ENCODE results near the gene PDE4A.
"Not testable (repeated sequence)": the region's sequence is repeated elsewhere in the genome, so short reads cannot be mapped to it uniquely, and the experiment has no call there.

PDE4A gene

GRCh38 chr19:10404888-10405820 is 15.2 kb upstream of the PDE4A start:
- no peak for DNase-seq (ENCODE audit: low read depth, low spot score)
- peak overlapping the region; percentile 87 for H3K9ac ChIP-seq (ENCODE audit: insufficient read length, low read depth)
- TF ChIP-seq YY1 (IDR thresholded peaks at IDR 0.05; ENCODE audit: insufficient read depth, insufficient read length) (no peak), ZNF274 (IDR thresholded peaks at IDR 0.05; ENCODE audit: low read depth, low read length) (no peak), SUZ12 (IDR thresholded peaks at IDR 0.05; ENCODE audit: extremely low read depth, insufficient read depth, insufficient read length) (no peak)
- no peaks in the 10 kb centered on the region for H3K9me3 ChIP-seq (ENCODE audit: insufficient read depth, low read length)
- H3K36me3 ChIP-seq (ENCODE audit: insufficient read depth, insufficient read length, low read length): peaks cover 21% of the 10 kb centered on the region
- H3K4me1 ChIP-seq (ENCODE audit: insufficient read depth, insufficient read length): peaks cover 11% of the 10 kb centered on the region
- no peaks in the 10 kb centered on the region for H3K27me3 ChIP-seq (ENCODE audit: insufficient read depth, insufficient read length)
- peak overlapping the region; percentile 100 for H3K4me3 ChIP-seq (ENCODE audit: insufficient read length, low read depth)

DNA sequence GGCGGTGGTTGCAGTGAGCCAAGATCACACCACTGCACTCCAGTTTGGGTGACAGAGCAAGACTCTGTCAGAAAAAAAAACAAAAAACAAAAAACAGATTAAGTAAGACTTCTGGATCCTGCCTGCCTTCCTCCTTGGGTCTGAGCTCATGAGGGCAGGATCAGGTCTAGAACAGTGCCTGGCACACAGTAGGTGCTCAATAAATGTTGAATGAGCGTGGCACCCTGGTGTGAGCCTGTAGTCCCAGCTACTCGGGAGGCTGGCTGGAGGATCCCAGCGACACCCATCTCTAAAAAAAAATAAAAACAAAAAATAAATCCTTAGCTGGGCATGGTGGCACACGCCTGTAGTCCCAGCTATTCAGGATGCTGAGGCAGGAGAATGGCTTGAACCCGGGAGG is 14.1 kb upstream of the PDE4A start:
- H3K4me1 ChIP-seq (ENCODE audit: insufficient read depth, insufficient read length): peaks cover 11% of the 10 kb centered on the region
- TF ChIP-seq YY1 (IDR thresholded peaks at IDR 0.05; ENCODE audit: insufficient read depth, insufficient read length) (no peak), SUZ12 (IDR thresholded peaks at IDR 0.05; ENCODE audit: extremely low read depth, insufficient read depth, insufficient read length) (no peak), ZNF274 (IDR thresholded peaks at IDR 0.05; ENCODE audit: low read depth, low read length) (no peak)
- H3K27me3 ChIP-seq (ENCODE audit: insufficient read depth, insufficient read length): no peaks in the 10 kb centered on the region
- peaks cover 11% of the 10 kb centered on the region for H3K36me3 ChIP-seq (ENCODE audit: insufficient read depth, insufficient read length, low read length)
- no peaks in the 10 kb centered on the region for H3K9me3 ChIP-seq (ENCODE audit: insufficient read depth, low read length)
- H3K4me3 ChIP-seq (ENCODE audit: insufficient read length, low read depth): no peak overlapping the region
- no peak overlapping the region for H3K9ac ChIP-seq (ENCODE audit: insufficient read length, low read depth)
- no peak for DNase-seq (ENCODE audit: low read depth, low spot score)

DNA sequence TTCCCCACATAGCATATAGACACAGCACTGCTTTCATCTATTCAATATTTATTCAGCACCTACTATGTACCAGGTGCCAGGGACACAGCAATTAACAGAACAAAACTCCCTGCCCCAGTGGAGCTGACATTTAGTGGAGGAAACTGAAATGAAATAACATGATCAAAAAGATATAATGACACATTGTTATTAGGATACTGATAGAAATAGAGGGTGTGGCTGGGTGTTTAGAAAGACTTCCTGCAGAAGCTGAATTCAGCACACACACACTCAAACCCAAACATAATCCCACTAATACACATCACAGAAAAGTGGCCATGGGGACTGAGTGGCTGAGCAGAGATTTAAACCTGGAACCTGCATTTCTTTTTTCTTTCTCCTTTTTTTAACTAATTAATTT is 13.2 kb upstream of the PDE4A start:
- no peaks in the 10 kb centered on the region for H3K9me3 ChIP-seq (ENCODE audit: insufficient read depth, low read length)
- TF ChIP-seq ZNF274 (IDR thresholded peaks at IDR 0.05; ENCODE audit: low read depth, low read length): no peak
- TF ChIP-seq SUZ12 (IDR thresholded peaks at IDR 0.05; ENCODE audit: extremely low read depth, insufficient read depth, insufficient read length): no peak
- TF ChIP-seq YY1 (IDR thresholded peaks at IDR 0.05; ENCODE audit: insufficient read depth, insufficient read length): no peak
- peaks cover 11% of the 10 kb centered on the region for H3K4me1 ChIP-seq (ENCODE audit: insufficient read depth, insufficient read length)
- H3K9ac ChIP-seq (ENCODE audit: insufficient read length, low read depth): no peak overlapping the region
- H3K36me3 ChIP-seq (ENCODE audit: insufficient read depth, insufficient read length, low read length): peaks cover 4% of the 10 kb centered on the region
- H3K4me3 ChIP-seq (ENCODE audit: insufficient read length, low read depth): no peak overlapping the region
- no peak for DNase-seq (ENCODE audit: low read depth, low spot score)
- H3K27me3 ChIP-seq (ENCODE audit: insufficient read depth, insufficient read length): no peaks in the 10 kb centered on the region

GRCh38 chr19:10408511-10409283 is 11.6 kb upstream of the PDE4A start:
- peak overlapping the region; percentile 63 for H3K9ac ChIP-seq (ENCODE audit: insufficient read length, low read depth)

DNA sequence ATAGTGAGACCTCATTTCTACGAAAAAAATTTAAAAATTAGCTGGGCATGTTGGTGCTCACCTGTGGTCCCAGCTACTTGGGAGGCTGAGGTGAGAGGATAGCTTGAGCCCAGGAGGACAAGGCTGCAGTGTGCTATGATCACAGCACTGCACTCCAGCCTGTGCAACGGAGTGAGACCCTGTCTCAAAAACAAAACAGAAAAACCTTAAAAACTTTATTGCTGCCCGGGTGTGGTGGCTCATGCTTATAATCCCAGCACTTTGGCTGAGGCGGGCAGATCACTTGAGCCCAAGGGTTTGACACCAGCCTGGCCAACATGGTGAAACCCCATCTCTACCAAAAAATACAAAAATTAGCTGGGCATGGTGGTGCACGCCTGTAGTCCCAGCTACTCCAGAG is 9.1 kb upstream of the PDE4A start:
- not testable (repeated sequence) for H3K9ac ChIP-seq (ENCODE audit: insufficient read length, low read depth); H3K4me3 ChIP-seq (ENCODE audit: insufficient read length, low read depth); DNase-seq (ENCODE audit: low read depth, low spot score); H3K36me3 ChIP-seq (ENCODE audit: insufficient read depth, insufficient read length, low read length); H3K9me3 ChIP-seq (ENCODE audit: insufficient read depth, low read length); H3K27me3 ChIP-seq (ENCODE audit: insufficient read depth, insufficient read length)
- H3K4me1 ChIP-seq (ENCODE audit: insufficient read depth, insufficient read length): peaks cover 12% of the 10 kb centered on the region

More at GRCh38 chr19:10408511-10409283, 11.6 kb upstream of the PDE4A start:
- TF ChIP-seq SUZ12 (IDR thresholded peaks at IDR 0.05; ENCODE audit: extremely low read depth, insufficient read depth, insufficient read length) (no peak), ZNF274 (IDR thresholded peaks at IDR 0.05; ENCODE audit: low read depth, low read length) (no peak), YY1 (IDR thresholded peaks at IDR 0.05; ENCODE audit: insufficient read depth, insufficient read length) (no peak)
- H3K4me1 ChIP-seq (ENCODE audit: insufficient read depth, insufficient read length): peaks cover 11% of the 10 kb centered on the region
- H3K4me3 ChIP-seq (ENCODE audit: insufficient read length, low read depth): no peak overlapping the region
- H3K9me3 ChIP-seq (ENCODE audit: insufficient read depth, low read length): no peaks in the 10 kb centered on the region
- H3K27me3 ChIP-seq (ENCODE audit: insufficient read depth, insufficient read length): no peaks in the 10 kb centered on the region
- no peaks in the 10 kb centered on the region for H3K36me3 ChIP-seq (ENCODE audit: insufficient read depth, insufficient read length, low read length)
- DNase-seq (ENCODE audit: low read depth, low spot score): no peak

GRCh38 chr19:10412257-10412977 is 7.9 kb upstream of the PDE4A start:
- no peaks in the 10 kb centered on the region for H3K36me3 ChIP-seq (ENCODE audit: insufficient read depth, insufficient read length, low read length)
- H3K9me3 ChIP-seq (ENCODE audit: insufficient read depth, low read length): no peaks in the 10 kb centered on the region
- TF ChIP-seq YY1 (IDR thresholded peaks at IDR 0.05; ENCODE audit: insufficient read depth, insufficient read length): no peak
- no peak for TF ChIP-seq ZNF274 (IDR thresholded peaks at IDR 0.05; ENCODE audit: low read depth, low read length)
- TF ChIP-seq SUZ12 (IDR thresholded peaks at IDR 0.05; ENCODE audit: extremely low read depth, insufficient read depth, insufficient read length): no peak
- no peak overlapping the region for H3K9ac ChIP-seq (ENCODE audit: insufficient read length, low read depth)
- peaks cover 4% of the 10 kb centered on the region for H3K27me3 ChIP-seq (ENCODE audit: insufficient read depth, insufficient read length)
- DNase-seq (ENCODE audit: low read depth, low spot score): no peak
- peaks cover 17% of the 10 kb centered on the region for H3K4me1 ChIP-seq (ENCODE audit: insufficient read depth, insufficient read length)
- H3K4me3 ChIP-seq (ENCODE audit: insufficient read length, low read depth): no peak overlapping the region

- peaks cover 14% of the 10 kb centered on the region for H3K4me1 ChIP-seq (ENCODE audit: insufficient read depth, insufficient read length)
Measured at GRCh38 chr19:10416083-10416379, 4.3 kb upstream of the PDE4A start.

More at GRCh38 chr19:10416083-10416379, 4.3 kb upstream of the PDE4A start:
- peak overlapping the region; percentile 87 for H3K9ac ChIP-seq (ENCODE audit: insufficient read length, low read depth)
- peak overlapping the region; percentile 60 for H3K4me3 ChIP-seq (ENCODE audit: insufficient read length, low read depth)
- no peaks in the 10 kb centered on the region for H3K36me3 ChIP-seq (ENCODE audit: insufficient read depth, insufficient read length, low read length)
- TF ChIP-seq SUZ12 (IDR thresholded peaks at IDR 0.05; ENCODE audit: extremely low read depth, insufficient read depth, insufficient read length) (no peak), ZNF274 (IDR thresholded peaks at IDR 0.05; ENCODE audit: low read depth, low read length) (no peak), YY1 (IDR thresholded peaks at IDR 0.05; ENCODE audit: insufficient read depth, insufficient read length) (no peak)
- H3K9me3 ChIP-seq (ENCODE audit: insufficient read depth, low read length): no peaks in the 10 kb centered on the region
- peaks cover 4% of the 10 kb centered on the region for H3K27me3 ChIP-seq (ENCODE audit: insufficient read depth, insufficient read length)
- DNase-seq (ENCODE audit: low read depth, low spot score): no peak

Measured in NT2/D1 (cell line).